Caco-2 (cell line): ENCODE data around the gene UPF2. TPM values are rescaled to one million over a fixed set of nuclear protein-coding genes. Genes with fewer than 3 reads are reported as not detected.

ENCODE experiments used
- BruUV-seq: library from RNA; stranded (reverse); fragments of 400-500 nt; replicated peaks from 2 replicates; lab custom pipeline; 2021; lab: Mats Ljungman, UMichigan
- CTCF ChIA-PET: fragments of 300-600 bp; sonication (Branson Sonifier 250); formaldehyde crosslinking; loops from one replicate; lab custom pipeline; 2022; ENCODE audit warnings: antibody characterized with exemption; lab: Charles Lee
- POLR2A ChIA-PET: fragments of 300-600 bp; sonication (Branson Sonifier 250); formaldehyde crosslinking; loops from one replicate; lab custom pipeline; 2022; ENCODE audit warnings: antibody characterized with exemption; lab: Charles Lee
- DNase-seq, 2 experiments: peaks; one replicate each; pipeline versions ENCODE4 v3.0.0 to v3.0.0-alpha.2; 2020 to 2022
- H3K27me3 ChIP-seq: replicated peaks from 2 replicates; pipeline ENCODE4 v1.6.0; 2011; ENCODE audit warnings: low read length; ENCODE audit not compliant: control insufficient read depth, insufficient read depth
- H3K36me3 ChIP-seq: 2 replicates; pipeline ENCODE4 v1.5.1; 2011; ENCODE audit warnings: low read length; ENCODE audit not compliant: control insufficient read depth, insufficient read depth
- H3K4me1 ChIP-seq: fragments of 250-450 bp; sonication (Bioruptor Pico); 2 replicates; pipeline ENCODE4 v1.5.1; 2020; ENCODE audit warnings: mild to moderate bottlenecking
- H3K4me3 ChIP-seq: 2 replicates; pipeline ENCODE4 v1.5.1; 2011; ENCODE audit warnings: low read depth, mild to moderate bottlenecking, control low read depth, low read length
- H3K9me3 ChIP-seq: fragments of 250-450 bp; sonication (Bioruptor Pico); 2 replicates; pipeline ENCODE4 v1.5.1; 2020; ENCODE audit warnings: mild to moderate bottlenecking, moderate library complexity
- H3K27ac Mint-ChIP-seq: one replicate; pipeline ENCODE4 v1.8.0; 2022; ENCODE audit warnings: mixed read lengths; ENCODE audit not compliant: unreplicated experiment
- H3K27me3 Mint-ChIP-seq: one replicate; pipeline ENCODE4 v1.8.0; 2022; ENCODE audit warnings: mixed read lengths; ENCODE audit not compliant: insufficient read depth, unreplicated experiment
- H3K36me3 Mint-ChIP-seq: one replicate; pipeline ENCODE4 v1.8.0; 2022; ENCODE audit warnings: mild to moderate bottlenecking, mixed read lengths; ENCODE audit not compliant: insufficient read depth, unreplicated experiment
- H3K4me1 Mint-ChIP-seq: one replicate; pipeline ENCODE4 v1.8.0; 2022; ENCODE audit warnings: low read depth, mixed read lengths; ENCODE audit not compliant: unreplicated experiment
- H3K4me3 Mint-ChIP-seq: one replicate; pipeline ENCODE4 v1.8.0; 2022; ENCODE audit warnings: mild to moderate bottlenecking, moderate library complexity, mixed read lengths; ENCODE audit not compliant: unreplicated experiment
- H3K9me3 Mint-ChIP-seq: one replicate; pipeline ENCODE4 v1.8.0; 2022; ENCODE audit warnings: mixed read lengths; ENCODE audit not compliant: unreplicated experiment
- CTCF ChIP-seq, 2 experiments: fragments of 200-600 bp in 1 of 2; IDR thresholded peaks; 1 replicate in 1 of 2; 2 replicates in 1 of 2; pipeline versions ENCODE4 v1.5.1 to v1.8.0; 2011 to 2022; ENCODE audit warnings: antibody characterized with exemption in 1 of 2, control low read depth in 1 of 2, inconsistent platforms in 1 of 2, low read depth in 1 of 2, low read length in 1 of 2, mild to moderate bottlenecking in 1 of 2, moderate library complexity in 1 of 2; ENCODE audit not compliant: insufficient read depth in 1 of 2, severe bottlenecking in 1 of 2, unreplicated experiment in 1 of 2
- intact Hi-C: fragments of 100-400 bp; cut with micrococcal nuclease; formaldehyde crosslinking; loops from one replicate; pipeline ENCODE4 v1.10.0; 2022; ENCODE audit not compliant: unreplicated experiment
- total RNA-seq: library from RNA; stranded (reverse); gene quantifications from 2 replicates; pipeline ENCODE4 v1.2.3, GENCODE V29; 2022

UPF2 gene
- total RNA-seq, 1 experiment from 2014 or later, result 40.6 TPM

- no peak overlapping the region for H3K4me3 ChIP-seq
- no peaks in the 10 kb centered on the region for H3K27me3 Mint-ChIP-seq
- H3K4me1 Mint-ChIP-seq, result peaks cover 28% of the 10 kb centered on the region
- intact Hi-C loops, result loop anchor here (2.0 to 5.0 kb wide), 3 partner anchors 14 to 99 kb away; no protein-coding TSS in a partner anchor
- no peaks in the 10 kb centered on the region for H3K9me3 ChIP-seq
- DNase-seq, result no peak
- peaks cover 84% of the 10 kb centered on the region for H3K36me3 Mint-ChIP-seq
- no peak for TF ChIP-seq CTCF (IDR thresholded peaks at IDR 0.05; ENCODE audit: insufficient read depth in 1 of 2, low read depth in 1 of 2, low read length in 1 of 2, severe bottlenecking in 1 of 2, unreplicated experiment in 1 of 2)
- H3K9me3 Mint-ChIP-seq, result no peaks in the 10 kb centered on the region
- ChIA-PET POLR2A (interaction anchor here (1.2 to 1.6 kb wide), 2 partner anchors 55 to 56 kb away, joined by 4 to 9 read pairs; no protein-coding TSS in a partner anchor), CTCF (interaction anchor here (0.6 to 2.8 kb wide), 2 partner anchors 21 to 148 kb away, joined by 3 to 11 read pairs; no protein-coding TSS in a partner anchor)
- H3K27me3 ChIP-seq, result no peaks in the 10 kb centered on the region
- no TSS peak for BruUV-seq
- H3K4me3 Mint-ChIP-seq, result no peak overlapping the region
- peak overlapping the region; percentile 66 for H3K27ac Mint-ChIP-seq
- peaks cover 19% of the 10 kb centered on the region for H3K4me1 ChIP-seq
- peaks cover 5% of the 10 kb centered on the region; the same call in 1 of the 2 replicates for H3K36me3 ChIP-seq
Observed at GRCh38 chr10:11931038-11931437, 111.6 kb downstream of the UPF2 start.

- no peaks in the 10 kb centered on the region for H3K27me3 ChIP-seq
- ChIA-PET CTCF (interaction anchor here (0.6 to 2.8 kb wide), 3 partner anchors 22 to 231 kb away, joined by 3 to 11 read pairs (median 3); no protein-coding TSS in a partner anchor), POLR2A (interaction anchor here (0.6 to 1.6 kb wide), 4 partner anchors 54 to 136 kb away, joined by 3 to 9 read pairs (median 4); partner anchors contain the start of gene UPF2)
- Mint-ChIP-seq H3K27ac (peak overlapping the region; percentile 66), H3K4me1 (peaks cover 28% of the 10 kb centered on the region), H3K36me3 (peaks cover 84% of the 10 kb centered on the region), H3K27me3 (no peaks in the 10 kb centered on the region), H3K4me3 (no peak overlapping the region), H3K9me3 (no peaks in the 10 kb centered on the region)
- BruUV-seq, result no TSS peak
- no peaks in the 10 kb centered on the region for H3K9me3 ChIP-seq
- H3K36me3 ChIP-seq, result peaks cover 5% of the 10 kb centered on the region; the same call in 1 of the 2 replicates
- DNase-seq, result peak in 1 of 2 experiments; percentile 65
- intact Hi-C loops, result loop anchor here (2.0 to 5.0 kb wide), 3 partner anchors 14 to 98 kb away; no protein-coding TSS in a partner anchor
- peaks cover 19% of the 10 kb centered on the region for H3K4me1 ChIP-seq
- TF ChIP-seq CTCF (IDR thresholded peaks at IDR 0.05; ENCODE audit: insufficient read depth in 1 of 2, low read depth in 1 of 2, low read length in 1 of 2, severe bottlenecking in 1 of 2, unreplicated experiment in 1 of 2), result no peak
- H3K4me3 ChIP-seq, result no peak overlapping the region
Observed at GRCh38 chr10:11930312-11930978, 112.2 kb downstream of the UPF2 start.

- ChIA-PET CTCF (no interaction called here), POLR2A (no interaction called here)
- no peaks in the 10 kb centered on the region for H3K9me3 Mint-ChIP-seq
- intact Hi-C loops, result no loop called here
- peaks cover 21% of the 10 kb centered on the region for H3K4me1 Mint-ChIP-seq
- no peak overlapping the region for H3K4me3 Mint-ChIP-seq
- H3K27me3 Mint-ChIP-seq, result no peaks in the 10 kb centered on the region
- peaks cover 79% of the 10 kb centered on the region for H3K36me3 Mint-ChIP-seq
- H3K27ac Mint-ChIP-seq, result no peak overlapping the region
- Histone ChIP-seq H3K4me3 (no peak overlapping the region), H3K36me3 (0 out of 2 replicates have a peak, but pooled peaks cover 3% of the 10 kb centered on the region), H3K9me3 (no peaks in the 10 kb centered on the region), H3K4me1 (peaks cover 19% of the 10 kb centered on the region), H3K27me3 (no peaks in the 10 kb centered on the region)
- DNase-seq, result no peak
- no peak for TF ChIP-seq CTCF (IDR thresholded peaks at IDR 0.05; ENCODE audit: insufficient read depth in 1 of 2, low read depth in 1 of 2, low read length in 1 of 2, severe bottlenecking in 1 of 2, unreplicated experiment in 1 of 2)
- BruUV-seq, result no TSS peak
Observed at GRCh38 chr10:11927746-11928145, 114.9 kb downstream of the UPF2 start.
